ENCODE results near the gene CADM2. TPM values are rescaled to one million over a fixed set of nuclear protein-coding genes. Genes with fewer than 3 reads are reported as not detected.

CADM2 gene
- polyA plus RNA-seq, 1 donor from 2014 or later: 4.5 TPM

- Histone ChIP-seq H3K36me3 (ENCODE audit: insufficient read depth, low read length) (no peaks in the 10 kb centered on the region), H3K4me2 (ENCODE audit: low read length) (no peak overlapping the region), H3K9ac (ENCODE audit: low read length) (no peak overlapping the region)
Observed at GRCh38 chr3:84984429-84984828, 25.6 kb downstream of the CADM2 start.

GRCh38 chr3:84985795-84986194 lies 27.0 kb downstream of the CADM2 start:
- Histone ChIP-seq H3K27ac (ENCODE audit: low read length) (no peak overlapping the region), H3K9me3 (ENCODE audit: low read length) (no peaks in the 10 kb centered on the region), H3K4me3 (ENCODE audit: low read length) (no peak overlapping the region), H3K27me3 (ENCODE audit: insufficient read depth, low read depth, low read length) (peaks cover 55% of the 10 kb centered on the region), H3F3A (ENCODE audit: insufficient read depth, low read length, poor library complexity, severe bottlenecking) (no peaks in the 10 kb centered on the region), H3K4me2 (ENCODE audit: low read length) (no peak overlapping the region), H2AFZ (ENCODE audit: low read depth, low read length) (no peak overlapping the region), H3K36me3 (ENCODE audit: insufficient read depth, low read length) (no peaks in the 10 kb centered on the region), H3K9me2 (ENCODE audit: insufficient read depth, low read length) (no peaks in the 10 kb centered on the region), H4K20me1 (ENCODE audit: insufficient read depth) (no peaks in the 10 kb centered on the region), H3K79me2 (replicated peaks; ENCODE audit: insufficient read depth, low read length) (no peaks in the 10 kb centered on the region), H3K9ac (ENCODE audit: low read length) (no peak overlapping the region)
- TF ChIP-seq TAF1 (IDR thresholded peaks at IDR 0.05; ENCODE audit: low read depth) (no peak), POLR2AphosphoS5 (IDR thresholded peaks at IDR 0.05) (no peak), SMC3 (conservative IDR thresholded peaks at IDR 0.05; ENCODE audit: poor library complexity) (no peak)

More at GRCh38 chr3:84984429-84984828, 25.6 kb downstream of the CADM2 start:
- TF ChIP-seq REST (IDR thresholded peaks at IDR 0.05; ENCODE audit: borderline replicate concordance) (no peak), EP300 (conservative IDR thresholded peaks at IDR 0.05; ENCODE audit: poor library complexity, severe bottlenecking) (no peak), POLR2AphosphoS5 (IDR thresholded peaks at IDR 0.05) (no peak), TAF1 (IDR thresholded peaks at IDR 0.05; ENCODE audit: low read depth) (no peak), MXI1 (conservative IDR thresholded peaks at IDR 0.05; ENCODE audit: poor library complexity, severe bottlenecking) (no peak), EZH2 (IDR thresholded peaks at IDR 0.05; ENCODE audit: borderline replicate concordance, insufficient read depth, low read length, poor library complexity, severe bottlenecking) (no peak), CTCF (IDR thresholded peaks at IDR 0.05; ENCODE audit: poor library complexity, severe bottlenecking) (no peak), RAD21 (conservative IDR thresholded peaks at IDR 0.05) (no peak), SMC3 (conservative IDR thresholded peaks at IDR 0.05; ENCODE audit: poor library complexity) (no peak)
- Histone ChIP-seq H2AFZ (ENCODE audit: low read depth, low read length) (no peak overlapping the region), H3K9me3 (ENCODE audit: low read length) (no peaks in the 10 kb centered on the region), H3K27me3 (ENCODE audit: insufficient read depth, low read depth, low read length) (peaks cover 60% of the 10 kb centered on the region), H3K27ac (ENCODE audit: low read length) (no peak overlapping the region), H4K20me1 (ENCODE audit: insufficient read depth) (no peaks in the 10 kb centered on the region), H3K4me3 (ENCODE audit: low read length) (no peak overlapping the region), H3F3A (ENCODE audit: insufficient read depth, low read length, poor library complexity, severe bottlenecking) (no peaks in the 10 kb centered on the region), H3K79me2 (replicated peaks; ENCODE audit: insufficient read depth, low read length) (no peaks in the 10 kb centered on the region), H3K9me2 (ENCODE audit: insufficient read depth, low read length) (no peaks in the 10 kb centered on the region)

Measured in neural cell (in vitro differentiated cells).